Neural crest cell (in vitro differentiated cells): ENCODE results near the gene RNFT2. TPM values are rescaled to one million over a fixed set of nuclear protein-coding genes. Genes with fewer than 3 reads are reported as not detected.

Source experiments
- DNase-seq: peaks from one replicate; pipeline ENCODE4 v3.0.0; 2021; ENCODE audit warnings: low read depth, mixed read lengths, low spot score
- H3K27ac Mint-ChIP-seq: one replicate; pipeline ENCODE4 v1.8.0; 2021; ENCODE audit warnings: mild to moderate bottlenecking, mixed read lengths; ENCODE audit not compliant: unreplicated experiment
- H3K27me3 Mint-ChIP-seq: 2 replicates; pipeline ENCODE4 v1.8.0; 2021; ENCODE audit warnings: low read depth, mild to moderate bottlenecking, mixed read lengths
- H3K36me3 Mint-ChIP-seq: 2 replicates; pipeline ENCODE4 v1.8.0; 2021; ENCODE audit warnings: low read depth, mild to moderate bottlenecking, mixed read lengths
- H3K4me1 Mint-ChIP-seq: 2 replicates; pipeline ENCODE4 v1.8.0; 2021; ENCODE audit warnings: mixed read lengths
- H3K4me3 Mint-ChIP-seq: one replicate; pipeline ENCODE4 v1.8.0; 2021; ENCODE audit warnings: mild to moderate bottlenecking, mixed read lengths
- H3K9me3 Mint-ChIP-seq: 2 replicates; pipeline ENCODE4 v1.8.0; 2021; ENCODE audit warnings: mixed read lengths
- CTCF ChIP-seq: fragments of 200-600 bp; sonication (generic); conservative IDR thresholded peaks from 2 replicates; pipeline ENCODE4 v1.5.0; 2021; ENCODE audit warnings: antibody characterized with exemption, mild to moderate bottlenecking
- total RNA-seq: library from RNA; stranded (reverse); gene quantifications from 2 replicates; pipeline ENCODE4 v1.2.1, GENCODE V29; 2021

The RNFT2 gene
- total RNA-seq, 1 donor from 2014 or later, result 79.9 TPM

- DNase-seq, result no peak
- H3K27ac Mint-ChIP-seq, result no peak overlapping the region
- TF ChIP-seq CTCF, result no peak
- H3K9me3 Mint-ChIP-seq, result no peaks in the 10 kb centered on the region
- peaks cover 29% of the 10 kb centered on the region for H3K27me3 Mint-ChIP-seq
- no peaks in the 10 kb centered on the region for H3K36me3 Mint-ChIP-seq
- H3K4me3 Mint-ChIP-seq, result no peak overlapping the region
- H3K4me1 Mint-ChIP-seq, result peaks cover 17% of the 10 kb centered on the region
Observed at GRCh38 chr12:116692605-116693004, 45.5 kb upstream of the RNFT2 start.

- DNase-seq, result no peak
- Mint-ChIP-seq H3K9me3 (no peaks in the 10 kb centered on the region), H3K27me3 (peaks cover 29% of the 10 kb centered on the region), H3K36me3 (no peaks in the 10 kb centered on the region), H3K27ac (no peak overlapping the region), H3K4me1 (peaks cover 17% of the 10 kb centered on the region), H3K4me3 (no peak overlapping the region)
- no peak for TF ChIP-seq CTCF
Observed at GRCh38 chr12:116693286-116694227, 44.6 kb upstream of the RNFT2 start.

- H3K4me1 Mint-ChIP-seq, result peaks cover 16% of the 10 kb centered on the region
- TF ChIP-seq CTCF, result no peak
- H3K4me3 Mint-ChIP-seq, result no peak overlapping the region
- H3K9me3 Mint-ChIP-seq, result no peaks in the 10 kb centered on the region
- H3K27me3 Mint-ChIP-seq, result peaks cover 29% of the 10 kb centered on the region
- DNase-seq, result no peak
- no peaks in the 10 kb centered on the region for H3K36me3 Mint-ChIP-seq
- H3K27ac Mint-ChIP-seq, result no peak overlapping the region
Observed at GRCh38 chr12:116694653-116695463, 43.3 kb upstream of the RNFT2 start.

- Mint-ChIP-seq H3K36me3 (no peaks in the 10 kb centered on the region), H3K27me3 (peaks cover 29% of the 10 kb centered on the region), H3K9me3 (no peaks in the 10 kb centered on the region), H3K4me1 (peaks cover 10% of the 10 kb centered on the region), H3K4me3 (no peak overlapping the region), H3K27ac (no peak overlapping the region)
- DNase-seq, result no peak
- TF ChIP-seq CTCF, result no peak
Observed at GRCh38 chr12:116695464-116695725, 42.7 kb upstream of the RNFT2 start.

GRCh38 chr12:116697305-116697704 lies 40.8 kb upstream of the RNFT2 start:
- H3K27me3 Mint-ChIP-seq, result peaks cover 26% of the 10 kb centered on the region
- no peaks in the 10 kb centered on the region for H3K36me3 Mint-ChIP-seq
- H3K9me3 Mint-ChIP-seq, result no peaks in the 10 kb centered on the region
- TF ChIP-seq CTCF, result peak; percentile 49
- no peak for DNase-seq
- peaks cover 10% of the 10 kb centered on the region for H3K4me1 Mint-ChIP-seq
- no peak overlapping the region for H3K27ac Mint-ChIP-seq
- no peak overlapping the region for H3K4me3 Mint-ChIP-seq
